HG02610 (cell line): Measurements from ENCODE around the gene LNX1.

Experiments
- ATAC-seq: cut with Tn5 transposase; IDR thresholded peaks from one replicate; pipeline ENCODE4 v1.9.1; 2021; ENCODE audit warnings: mild to moderate bottlenecking, moderate library complexity; ENCODE audit not compliant: unreplicated experiment

The LNX1 gene

GRCh38 chr4:53601251-53601764 lies 10.0 kb upstream of the LNX1 start:
- ATAC-seq, result peak; percentile 58

- ATAC-seq, result no peak
These were observed 8.3 kb upstream of the LNX1 start for GRCh38 chr4:53599632-53600031.

DNA sequence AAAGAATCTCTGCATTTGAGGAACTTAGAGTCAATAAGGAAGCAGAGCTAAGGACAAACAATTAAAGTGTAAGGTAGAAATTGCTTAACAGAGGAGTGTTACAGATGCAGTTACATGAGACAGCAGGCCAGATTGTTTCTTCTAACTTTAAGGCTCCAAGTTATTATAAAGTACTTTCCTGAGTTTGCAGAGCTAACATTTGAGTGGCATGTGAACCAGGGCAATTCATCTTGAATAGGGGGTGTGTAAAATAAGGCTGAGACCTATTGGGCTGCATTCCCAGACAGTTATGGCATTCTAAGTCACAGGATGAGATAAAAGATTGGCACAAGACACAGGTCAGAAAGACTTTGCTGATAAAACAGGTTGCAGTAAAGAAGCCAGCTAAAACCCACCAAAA lies 7.6 kb upstream of the LNX1 start:
- ATAC-seq, result no peak

- ATAC-seq, result no peak
These were observed 7.2 kb upstream of the LNX1 start for GRCh38 chr4:53598483-53598882.

GRCh38 chr4:53596901-53597300 lies 5.6 kb upstream of the LNX1 start:
- ATAC-seq, result no peak

GRCh38 chr4:53595834-53596233 lies 4.5 kb upstream of the LNX1 start:
- no peak for ATAC-seq

GRCh38 chr4:53595204-53595603 lies 3.9 kb upstream of the LNX1 start:
- no peak for ATAC-seq

GRCh38 chr4:53593765-53594164 lies 2.5 kb upstream of the LNX1 start:
- ATAC-seq, result no peak

DNA sequence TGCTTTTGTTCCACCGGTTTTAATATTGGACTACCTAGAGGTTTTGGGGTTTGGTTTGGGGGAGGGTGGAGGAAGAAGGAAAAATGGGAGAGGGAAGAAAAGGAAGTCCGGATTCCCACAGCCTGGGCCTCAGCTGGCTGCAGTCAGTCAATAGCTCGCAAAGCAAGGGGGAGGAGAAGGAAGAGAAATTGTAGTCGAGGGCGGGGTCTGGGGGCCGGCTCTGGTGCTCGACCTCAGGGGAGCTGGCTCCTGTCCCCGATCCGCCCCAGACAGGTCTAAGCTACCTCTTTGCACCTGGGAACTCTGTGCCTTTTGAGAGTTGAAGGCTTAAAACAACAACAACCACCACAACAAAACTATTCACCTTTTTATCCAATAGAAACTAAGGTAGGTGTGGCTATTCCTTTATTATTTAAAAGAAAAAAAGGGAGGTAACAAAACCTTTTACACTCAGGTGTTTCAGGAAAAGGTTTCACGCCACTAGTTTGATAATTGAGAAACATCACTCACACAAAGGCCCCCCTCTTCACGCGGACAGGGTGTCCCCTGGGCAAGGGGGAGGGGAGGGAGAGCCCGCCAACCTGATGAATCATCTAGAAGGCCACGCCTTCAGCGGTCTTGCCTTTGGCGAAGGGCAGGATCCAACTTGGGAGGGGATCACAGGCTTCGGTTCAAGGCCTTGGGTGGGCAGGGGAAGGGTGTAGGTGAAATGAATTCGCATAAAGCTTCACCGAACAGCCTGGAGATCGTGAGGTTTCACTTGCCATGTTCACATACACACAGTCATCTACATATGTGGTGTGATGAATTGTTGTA lies 1.6 kb upstream of the LNX1 start:
- ATAC-seq, result no peak

DNA sequence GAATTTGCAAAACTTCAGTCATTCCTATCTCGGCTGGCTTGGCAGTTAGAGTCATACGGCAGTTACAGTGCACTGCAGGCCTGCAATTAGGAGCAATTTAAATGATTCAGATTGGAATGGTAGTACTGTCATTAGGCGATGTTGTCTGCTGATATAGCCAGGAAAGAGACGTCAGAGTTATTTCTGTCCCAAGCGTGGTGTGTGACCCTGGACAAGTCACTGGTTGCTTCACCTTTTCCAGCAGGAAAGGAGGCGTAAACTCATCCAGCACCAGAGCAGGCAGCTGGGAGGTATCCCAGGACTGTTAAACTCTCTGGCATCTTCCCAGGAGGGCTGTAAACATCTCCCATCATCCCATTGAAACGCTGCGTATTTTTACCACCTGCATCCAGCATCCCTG lies 836 bp upstream of the LNX1 start:
- no peak for ATAC-seq

DNA sequence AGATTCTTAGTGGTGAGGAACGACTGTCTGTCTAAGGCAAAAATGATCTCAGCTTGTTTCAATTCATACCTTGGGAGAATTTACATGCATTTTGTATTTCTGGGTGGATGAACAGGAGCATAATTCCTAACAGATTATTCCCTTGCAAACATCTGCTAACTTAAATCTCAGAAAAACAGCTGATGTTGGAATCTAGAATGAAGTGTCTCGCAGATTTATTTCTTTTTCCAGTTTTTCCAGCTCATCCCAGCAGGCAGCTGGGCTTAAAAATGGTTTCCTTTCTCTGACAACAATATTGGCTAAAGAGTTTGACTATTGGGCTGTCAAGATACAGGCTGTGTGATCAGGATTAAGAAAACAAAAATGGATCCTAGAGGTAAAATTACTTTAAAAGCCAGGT lies 1.1 kb downstream of the LNX1 start:
- no peak for ATAC-seq

- ATAC-seq, result no peak
These were observed 1.8 kb downstream of the LNX1 start for GRCh38 chr4:53589511-53589910.

DNA sequence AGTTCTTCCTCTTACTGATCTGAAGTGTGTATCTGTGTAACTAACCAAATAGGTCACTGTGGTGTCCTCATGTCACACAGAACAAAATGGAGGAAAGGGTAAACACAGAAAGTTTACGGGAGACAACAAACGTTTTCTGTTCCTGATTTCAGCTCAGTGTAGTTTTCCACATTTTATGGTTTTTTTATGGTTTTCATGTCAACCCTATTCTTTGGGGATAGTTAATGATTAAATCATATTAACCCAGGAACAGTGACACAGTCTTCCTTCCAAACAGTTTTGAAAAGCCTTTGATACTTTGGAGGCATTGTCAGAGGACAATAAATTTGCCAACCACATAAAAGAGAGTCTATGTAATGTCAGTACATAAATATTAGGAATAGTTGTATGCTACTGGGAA lies 4.2 kb downstream of the LNX1 start:
- no peak for ATAC-seq

DNA sequence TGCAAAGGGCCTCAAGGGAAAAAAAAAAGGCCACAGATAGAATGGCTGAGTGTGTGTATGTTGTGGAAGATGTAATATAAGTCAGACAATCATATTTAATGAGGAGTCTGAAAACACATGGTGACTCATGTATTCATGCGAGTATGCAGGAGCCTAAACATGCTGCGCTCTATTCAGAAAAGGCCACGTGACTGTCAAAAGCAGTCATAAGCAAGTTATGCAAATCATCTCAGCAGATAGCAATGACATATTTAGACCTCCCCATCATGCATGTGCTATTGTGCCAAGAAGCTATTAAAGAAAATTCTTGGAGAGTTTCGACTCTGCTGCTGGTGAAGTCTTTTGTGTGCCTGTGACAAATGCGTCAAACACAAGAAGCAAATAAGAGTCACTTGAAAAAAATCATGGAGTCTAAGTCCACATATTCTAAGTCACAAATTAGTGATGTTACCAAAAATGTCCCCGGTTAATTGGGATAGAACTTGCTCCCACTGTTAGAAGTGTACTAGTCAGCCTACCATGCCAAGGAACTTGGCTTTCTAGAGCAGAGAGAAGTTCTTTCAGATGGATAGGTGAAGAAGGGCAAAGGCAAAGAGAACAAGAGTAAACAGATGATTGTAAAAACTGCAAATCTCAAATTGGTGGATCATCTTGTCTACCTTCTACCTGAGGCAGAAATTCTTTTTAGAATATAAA lies 5.0 kb downstream of the LNX1 start:
- ATAC-seq, result no peak

DNA sequence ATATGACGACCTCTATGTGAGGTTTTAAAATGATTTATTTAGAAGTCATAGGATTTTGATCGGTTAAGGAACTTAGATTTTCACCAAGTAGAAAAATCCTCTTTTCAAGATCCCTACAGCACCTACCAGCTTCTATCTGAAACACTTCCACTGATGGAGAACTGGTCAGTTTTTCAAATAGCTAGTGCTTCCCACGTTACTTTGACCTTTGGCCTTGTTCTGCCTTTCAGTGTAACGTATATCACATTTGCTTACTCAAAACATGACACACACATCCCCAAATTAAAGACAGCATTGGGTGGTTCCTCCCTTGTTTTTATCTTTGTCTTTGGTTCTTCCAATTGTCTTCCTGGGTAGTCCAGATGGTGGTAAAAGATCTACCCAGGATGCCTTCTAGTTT lies 6.6 kb downstream of the LNX1 start:
- ATAC-seq, result no peak

GRCh38 chr4:53583513-53583912 lies 7.8 kb downstream of the LNX1 start:
- no peak for ATAC-seq

DNA sequence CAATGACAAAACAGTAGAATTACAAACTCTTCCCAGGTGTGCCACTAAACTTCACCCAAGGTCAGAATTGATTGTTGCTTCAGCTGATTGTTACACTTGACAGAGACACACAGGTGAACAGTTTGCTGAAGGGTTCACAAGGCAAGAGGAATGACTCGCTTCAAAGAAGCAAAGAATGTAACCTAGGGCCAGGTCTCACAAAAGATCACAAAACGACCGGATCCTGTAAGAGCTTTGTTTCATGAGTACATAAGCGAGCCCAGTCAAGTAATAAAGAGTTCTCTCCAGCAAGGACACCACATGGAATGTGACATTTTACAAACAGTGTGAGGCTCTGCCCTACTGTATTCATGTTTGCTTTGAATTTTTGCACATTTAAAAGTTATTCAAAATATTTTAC lies 9.1 kb downstream of the LNX1 start:
- ATAC-seq, result no peak

DNA sequence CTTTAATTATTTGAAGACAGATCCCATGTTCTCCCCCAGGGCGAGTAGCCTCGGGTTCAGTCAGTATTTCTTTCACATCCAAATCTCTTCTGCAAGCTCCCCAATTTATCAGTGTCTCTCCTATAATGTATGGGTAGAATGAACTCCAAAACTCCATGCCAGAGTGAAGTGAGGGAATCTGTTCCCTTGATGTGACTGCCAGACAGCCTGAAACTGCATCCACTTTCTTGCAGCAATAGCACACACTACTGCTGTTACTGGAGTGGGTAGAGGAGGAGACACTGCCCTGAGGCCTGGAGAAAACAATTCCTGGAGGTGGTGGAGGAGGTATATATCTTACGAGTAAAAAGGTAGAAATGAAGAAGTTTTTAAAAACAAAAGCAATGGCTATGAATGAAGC lies 11.0 kb downstream of the LNX1 start:
- no peak for ATAC-seq

- ATAC-seq, result no peak
These were observed 11.5 kb downstream of the LNX1 start for GRCh38 chr4:53579826-53580225.

DNA sequence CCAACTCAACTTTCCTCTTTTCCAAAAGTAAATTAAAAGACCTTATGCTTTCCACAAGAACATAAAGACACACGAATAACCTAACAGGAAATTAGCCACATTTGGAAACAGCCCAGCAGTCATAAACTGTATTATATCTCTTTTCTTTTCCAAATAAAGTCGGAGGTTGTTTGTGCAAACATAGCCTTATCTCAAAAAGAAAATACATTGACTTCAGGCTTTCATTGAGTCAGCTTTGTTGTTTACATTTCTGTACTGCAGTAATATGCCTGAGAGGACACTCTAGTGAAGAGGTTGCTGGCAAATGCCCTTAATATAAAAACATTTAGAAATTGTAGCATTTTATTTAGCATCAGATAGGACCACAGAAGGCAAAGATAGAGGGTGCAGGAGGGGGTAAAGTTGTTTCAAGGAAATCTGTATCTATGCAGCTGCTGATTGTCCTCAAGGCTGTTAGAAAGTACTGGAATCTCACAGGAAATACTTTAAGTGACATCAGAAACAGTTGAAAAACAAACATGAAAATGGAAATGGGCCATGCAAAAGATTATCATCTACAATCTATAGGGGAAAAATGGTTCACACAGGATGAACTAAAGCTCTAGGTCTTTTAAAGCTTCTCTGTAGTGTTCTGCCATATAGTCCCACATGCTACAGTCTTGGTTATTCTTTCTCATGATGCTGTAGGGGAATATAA lies 14.5 kb downstream of the LNX1 start:
- ATAC-seq, result no peak

GRCh38 chr4:53576071-53576617 lies 15.1 kb downstream of the LNX1 start:
- no peak for ATAC-seq
